Measurements from ENCODE around the gene TSPAN31.

DNA sequence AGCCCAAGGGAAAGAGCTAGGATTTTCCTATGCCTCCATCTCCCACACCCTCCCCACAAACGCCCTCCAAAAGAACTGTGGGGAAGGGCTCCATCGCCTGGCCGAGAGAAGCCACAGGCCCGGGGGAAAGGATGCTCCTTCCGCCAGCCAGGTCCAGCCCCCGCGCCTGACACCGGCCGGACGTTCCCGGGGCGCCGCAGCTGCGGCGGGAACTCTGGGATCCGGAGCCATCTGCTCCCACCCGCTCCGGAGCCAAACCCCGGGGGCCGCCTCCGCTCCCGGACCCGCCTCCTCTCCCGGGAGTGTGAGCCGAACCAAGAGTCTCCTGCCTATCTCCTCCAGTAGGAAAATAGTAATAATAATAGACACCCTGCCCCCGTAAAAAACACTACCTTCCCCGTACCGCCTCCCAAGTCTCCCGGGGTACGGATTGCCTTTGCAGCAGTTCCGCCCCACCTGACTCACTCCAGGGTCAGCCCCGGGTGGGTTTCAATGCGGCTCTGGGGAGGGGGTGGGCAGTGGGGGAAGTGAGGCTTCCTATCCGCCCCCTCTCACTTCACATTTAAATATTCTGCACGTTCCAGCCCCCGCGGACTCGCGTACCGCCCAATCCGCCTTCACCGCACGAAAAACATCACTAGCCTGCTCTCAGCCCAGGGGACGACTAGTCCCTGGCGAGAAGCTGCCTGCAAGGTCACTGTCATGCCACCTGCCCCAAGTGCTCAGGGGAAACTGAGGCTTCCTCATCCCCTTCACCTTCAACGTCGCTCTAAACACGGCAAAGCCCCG lies 8.7 kb upstream of the TSPAN31 start:
- no peak for TF ChIP-seq POLR2A (IDR thresholded peaks at IDR 0.05)
- no peak for TF ChIP-seq POLR2AphosphoS5 (IDR thresholded peaks at IDR 0.05)
- no peak for TF ChIP-seq CTCF (IDR thresholded peaks at IDR 0.05)
- TF ChIP-seq EP300 (IDR thresholded peaks at IDR 0.05): no peak

Measured in sigmoid colon (tissue), 4 donors.